NB4 (cell line): ENCODE measurements around the gene KLHL13.

ENCODE experiments used
- DNase-seq: peaks from one replicate; pipeline ENCODE4 v3.0.0; 2010; ENCODE audit warnings: low read depth
- H3K4me3 ChIP-seq: one replicate; pipeline ENCODE4 v1.5.1; 2011; ENCODE audit warnings: mild to moderate bottlenecking, low read depth, low read length, moderate library complexity
- CTCF ChIP-seq: IDR thresholded peaks from one replicate; pipeline ENCODE4 v1.5.1; 2012; ENCODE audit warnings: low read depth, low read length
- MAX ChIP-seq: IDR thresholded peaks from 2 replicates; pipeline ENCODE4 v1.6.1; 2011; ENCODE audit warnings: low read depth, low read length
- MYC ChIP-seq: IDR thresholded peaks from 2 replicates; pipeline ENCODE4 v1.6.1; 2011; ENCODE audit warnings: low read depth, low read length
- POLR2A ChIP-seq: IDR thresholded peaks from 2 replicates; pipeline ENCODE4 v1.6.1; 2011; ENCODE audit warnings: mild to moderate bottlenecking; ENCODE audit not compliant: insufficient read length; ENCODE audit errors: extremely low read depth

The KLHL13 gene

GRCh38 chrX:118047446-118048186, 69.0 kb downstream of the KLHL13 start:
- TF ChIP-seq CTCF (no peak), MAX (no peak), MYC (no peak), POLR2A (no peak)
- H3K4me3 ChIP-seq = no peak overlapping the region
- no peak for DNase-seq

GRCh38 chrX:118039591-118039990, 77.0 kb downstream of the KLHL13 start:
- H3K4me3 ChIP-seq = no peak overlapping the region
- no peak for DNase-seq
- no peak for TF ChIP-seq POLR2A
- TF ChIP-seq MAX = no peak
- no peak for TF ChIP-seq CTCF
- TF ChIP-seq MYC = no peak

GRCh38 chrX:118038614-118039365, 77.8 kb downstream of the KLHL13 start:
- TF ChIP-seq POLR2A = no peak
- TF ChIP-seq MYC = no peak
- TF ChIP-seq CTCF = no peak
- no peak for TF ChIP-seq MAX
- DNase-seq = no peak
- H3K4me3 ChIP-seq = no peak overlapping the region

GRCh38 chrX:118026631-118027030, 90.0 kb downstream of the KLHL13 start:
- H3K4me3 ChIP-seq = no peak overlapping the region
- TF ChIP-seq MYC = no peak
- TF ChIP-seq MAX = no peak
- TF ChIP-seq POLR2A = no peak
- TF ChIP-seq CTCF = no peak
- DNase-seq = no peak

- DNase-seq = no peak
- H3K4me3 ChIP-seq = no peak overlapping the region
- TF ChIP-seq CTCF (no peak), MYC (no peak), POLR2A (no peak), MAX (no peak)
These were observed 91.4 kb downstream of the KLHL13 start for GRCh38 chrX:118025226-118025625.
